ENCODE measurements around the gene NDUFB8. TPM values are rescaled to one million over a fixed set of nuclear protein-coding genes. Genes with fewer than 3 reads are reported as not detected.

NDUFB8 gene
- total and polyA plus RNA-seq, 2 donors from 2014 or later, result 162 to 638 TPM

DNA sequence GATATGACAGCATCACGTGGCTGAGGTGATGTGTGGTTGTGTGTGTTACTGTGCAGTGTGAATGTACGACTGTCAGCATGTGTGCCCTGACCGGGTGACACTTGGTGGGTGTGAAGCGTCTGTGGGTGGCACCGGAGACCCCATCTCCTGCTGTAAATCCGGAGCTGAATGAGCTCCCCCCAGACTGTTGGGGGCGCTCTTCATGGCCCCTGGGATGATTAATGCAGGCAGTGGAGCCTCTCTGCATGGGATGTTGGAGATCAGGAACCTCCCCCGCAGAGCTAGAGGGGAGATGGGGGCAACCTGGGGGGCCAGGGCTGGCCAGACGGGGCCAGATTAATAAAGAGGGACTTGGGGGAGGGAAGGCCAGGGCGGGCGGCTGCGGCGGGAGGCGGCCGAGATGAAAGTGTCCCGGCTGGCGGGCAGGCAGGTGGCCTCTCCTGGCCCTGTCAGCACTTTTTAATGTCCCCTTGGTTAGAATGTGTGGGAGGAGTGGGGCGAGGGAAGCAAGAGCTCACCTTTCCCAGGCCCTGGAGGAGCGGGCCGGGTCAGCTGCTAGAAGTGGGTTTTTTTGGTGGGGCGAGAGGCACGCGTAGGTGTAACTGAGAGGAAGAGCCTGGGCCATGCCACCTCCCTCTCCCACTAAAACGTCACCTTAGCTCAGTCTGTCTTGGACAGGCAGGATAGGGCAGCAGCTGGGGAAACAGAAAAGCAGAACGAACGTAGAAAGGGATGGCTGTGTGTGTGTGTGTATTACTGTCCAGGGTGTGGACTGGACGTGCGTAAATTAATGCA is 40.2 kb upstream of the NDUFB8 start:
- TF ChIP-seq, protein P1, sequence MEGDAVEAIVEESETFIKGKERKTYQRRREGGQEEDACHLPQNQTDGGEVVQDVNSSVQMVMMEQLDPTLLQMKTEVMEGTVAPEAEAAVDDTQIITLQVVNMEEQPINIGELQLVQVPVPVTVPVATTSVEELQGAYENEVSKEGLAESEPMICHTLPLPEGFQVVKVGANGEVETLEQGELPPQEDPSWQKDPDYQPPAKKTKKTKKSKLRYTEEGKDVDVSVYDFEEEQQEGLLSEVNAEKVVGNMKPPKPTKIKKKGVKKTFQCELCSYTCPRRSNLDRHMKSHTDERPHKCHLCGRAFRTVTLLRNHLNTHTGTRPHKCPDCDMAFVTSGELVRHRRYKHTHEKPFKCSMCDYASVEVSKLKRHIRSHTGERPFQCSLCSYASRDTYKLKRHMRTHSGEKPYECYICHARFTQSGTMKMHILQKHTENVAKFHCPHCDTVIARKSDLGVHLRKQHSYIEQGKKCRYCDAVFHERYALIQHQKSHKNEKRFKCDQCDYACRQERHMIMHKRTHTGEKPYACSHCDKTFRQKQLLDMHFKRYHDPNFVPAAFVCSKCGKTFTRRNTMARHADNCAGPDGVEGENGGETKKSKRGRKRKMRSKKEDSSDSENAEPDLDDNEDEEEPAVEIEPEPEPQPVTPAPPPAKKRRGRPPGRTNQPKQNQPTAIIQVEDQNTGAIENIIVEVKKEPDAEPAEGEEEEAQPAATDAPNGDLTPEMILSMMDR (IDR thresholded peaks at IDR 0.05; ENCODE audit: borderline replicate concordance, extremely low read depth, insufficient read depth), result no peak
- no peak for FAIRE-seq
- H3K4me1 ChIP-seq (ENCODE audit: control insufficient read depth in 2 of 3, insufficient read depth in 2 of 3, low read depth in 1 of 3, low read length in 3 of 3), result peaks cover 0 to 8% (median 0%) of the 10 kb centered on the region in 3 donors
- H3K9me3 ChIP-seq (ENCODE audit: control insufficient read depth in 2 of 3, insufficient read depth in 1 of 3, low read length in 3 of 3), result peaks cover 0 to 3% (median 0%) of the 10 kb centered on the region in 3 donors
- H3K27ac ChIP-seq (ENCODE audit: low read depth in 2 of 2, low read length in 2 of 2), result no peak overlapping the region
- H3K27me3 ChIP-seq (ENCODE audit: control insufficient read depth, insufficient read depth, low read length), result peaks cover 3% of the 10 kb centered on the region
- H3K4me3 ChIP-seq (ENCODE audit: low read length in 3 of 3), result peak overlapping the region in 1 of 3 donors; percentile 40
- no peaks in the 10 kb centered on the region for H3K36me3 ChIP-seq (ENCODE audit: control insufficient read depth in 2 of 3, insufficient read depth in 3 of 3, low read length in 3 of 3)
- intact Hi-C loops (cut with DNase I), result loop anchor here (10.0 kb wide), 1 partner anchor 305 kb away; no protein-coding TSS in a partner anchor
- H3K9ac ChIP-seq (ENCODE audit: low read length in 3 of 3), result peak overlapping the region in 1 of 3 donors; percentile 16
- peak in 4 of 5 donors; percentile 95 to 97 (median 96) for DNase-seq

DNA sequence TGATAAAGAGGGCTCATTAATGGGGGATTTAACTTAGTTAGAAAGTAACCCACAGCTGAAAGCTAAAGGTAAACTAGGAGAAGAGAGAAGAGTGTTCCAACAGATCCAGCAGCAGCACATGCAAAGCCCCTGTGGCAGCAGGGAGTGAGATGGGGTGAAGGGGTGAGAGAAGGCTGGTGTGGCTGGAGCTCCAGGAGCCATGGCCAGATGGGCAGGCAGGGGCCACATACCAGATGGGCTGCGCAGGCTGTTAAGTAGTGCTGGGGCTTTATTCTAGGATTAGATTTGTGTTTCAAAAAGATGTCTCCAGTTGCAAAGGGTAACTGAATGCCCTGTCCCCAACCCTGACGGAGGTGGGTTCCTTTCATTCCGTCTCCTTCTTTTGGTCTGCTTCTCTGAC is 39.2 kb upstream of the NDUFB8 start:
- TF ChIP-seq, protein P1 (IDR thresholded peaks at IDR 0.05; ENCODE audit: borderline replicate concordance, extremely low read depth, insufficient read depth), result no peak
- no peak for FAIRE-seq
- peaks cover 0 to 8% (median 0%) of the 10 kb centered on the region in 3 donors for H3K4me1 ChIP-seq (ENCODE audit: control insufficient read depth in 2 of 3, insufficient read depth in 2 of 3, low read depth in 1 of 3, low read length in 3 of 3)
- H3K36me3 ChIP-seq (ENCODE audit: control insufficient read depth in 2 of 3, insufficient read depth in 3 of 3, low read length in 3 of 3), result no peaks in the 10 kb centered on the region
- H3K4me3 ChIP-seq (ENCODE audit: low read length in 3 of 3), result no peak overlapping the region
- intact Hi-C loops (cut with DNase I), result loop anchor here (10.0 kb wide), 1 partner anchor 306 kb away; no protein-coding TSS in a partner anchor
- no peak overlapping the region for H3K27ac ChIP-seq (ENCODE audit: low read depth in 2 of 2, low read length in 2 of 2)
- DNase-seq, result peak in 2 of 5 donors; percentile 29 to 40
- H3K9me3 ChIP-seq (ENCODE audit: control insufficient read depth in 2 of 3, insufficient read depth in 1 of 3, low read length in 3 of 3), result peaks cover 0 to 3% (median 0%) of the 10 kb centered on the region in 3 donors
- H3K27me3 ChIP-seq (ENCODE audit: control insufficient read depth, insufficient read depth, low read length), result peaks cover 3% of the 10 kb centered on the region
- no peak overlapping the region for H3K9ac ChIP-seq (ENCODE audit: low read length in 3 of 3)

DNA sequence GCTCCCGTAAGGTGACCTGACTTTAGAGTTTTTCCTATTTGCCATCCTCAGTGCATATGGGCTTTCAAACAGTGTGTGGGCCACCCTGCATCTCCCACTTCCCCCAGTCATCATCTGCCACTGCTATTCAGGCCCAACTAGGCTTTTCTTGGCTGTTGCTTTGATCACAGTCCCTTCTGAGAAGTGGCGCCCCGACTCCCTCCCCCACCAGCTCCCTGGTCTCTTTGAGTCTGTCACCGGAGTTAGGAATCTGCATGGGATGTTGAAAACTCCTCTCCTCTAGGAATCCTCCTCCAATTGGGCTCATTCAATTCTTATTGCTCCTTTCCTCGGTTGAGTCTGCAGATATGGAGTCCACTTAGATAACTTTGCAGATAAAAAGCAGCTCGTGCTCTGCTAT is 38.2 kb upstream of the NDUFB8 start:
- Histone ChIP-seq H3K4me1 (ENCODE audit: control insufficient read depth in 2 of 3, insufficient read depth in 2 of 3, low read depth in 1 of 3, low read length in 3 of 3) (peaks cover 0 to 8% (median 0%) of the 10 kb centered on the region in 3 donors), H3K9me3 (ENCODE audit: control insufficient read depth in 2 of 3, insufficient read depth in 1 of 3, low read length in 3 of 3) (peaks cover 0 to 3% (median 0%) of the 10 kb centered on the region in 3 donors), H3K27ac (ENCODE audit: low read depth in 2 of 2, low read length in 2 of 2) (no peak overlapping the region), H3K36me3 (ENCODE audit: control insufficient read depth in 2 of 3, insufficient read depth in 3 of 3, low read length in 3 of 3) (no peaks in the 10 kb centered on the region), H3K27me3 (ENCODE audit: control insufficient read depth, insufficient read depth, low read length) (peaks cover 4% of the 10 kb centered on the region), H3K9ac (ENCODE audit: low read length in 3 of 3) (no peak overlapping the region), H3K4me3 (ENCODE audit: low read length in 3 of 3) (no peak overlapping the region)
- DNase-seq (peak in 3 of 5 donors; percentile 31 to 42 (median 37)), FAIRE-seq (no peak)
- TF ChIP-seq, protein P1 (IDR thresholded peaks at IDR 0.05; ENCODE audit: borderline replicate concordance, extremely low read depth, insufficient read depth), result no peak
- intact Hi-C loops (cut with DNase I), result loop anchor here (10.0 kb wide), 1 partner anchor 307 kb away; no protein-coding TSS in a partner anchor

Measured in kidney (tissue), 14 donors.